ENCODE measurements around the gene RBM4B.
"Not testable (repeated sequence)": the region's sequence is repeated elsewhere in the genome, so short reads cannot be mapped to it uniquely, and the experiment has no call there.

The RBM4B gene

DNA sequence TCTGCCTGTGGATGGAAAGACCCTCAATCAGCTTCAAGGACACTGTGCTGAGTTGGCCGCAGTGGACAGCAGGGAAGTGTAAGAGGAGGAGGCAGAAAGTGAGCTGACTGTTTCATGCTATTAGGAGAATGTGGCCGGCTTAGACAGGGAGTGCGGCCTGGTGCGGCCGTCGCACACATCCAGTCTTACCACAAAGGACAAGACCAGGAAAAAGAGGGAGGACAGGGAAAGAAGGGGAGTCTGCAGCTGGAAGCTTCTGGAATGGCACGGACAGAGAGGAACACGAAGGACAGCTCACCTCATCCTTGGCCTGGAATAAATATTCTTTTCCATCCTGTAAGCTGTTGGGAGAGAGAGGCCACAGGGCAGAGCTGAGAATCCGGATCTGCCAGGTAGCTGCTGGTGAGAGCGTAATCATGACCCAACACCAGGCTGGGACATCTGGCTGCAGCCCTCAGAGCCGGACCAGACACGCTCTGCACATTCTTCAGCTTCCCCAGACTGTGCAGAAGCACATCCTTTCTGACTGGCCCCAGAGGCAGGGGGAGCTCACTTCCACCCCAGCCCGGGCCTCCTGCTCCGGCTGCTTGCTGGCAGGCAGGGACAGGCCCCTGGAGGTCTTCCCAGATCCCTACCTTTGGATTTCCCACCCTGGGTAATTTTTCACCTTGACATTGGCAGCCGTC is 8.6 kb upstream of the RBM4B start:
- no peak for DNase-seq

- DNase-seq, result no peak
Observed at GRCh38 chr11:66685276-66686099, 7.8 kb upstream of the RBM4B start.

DNA sequence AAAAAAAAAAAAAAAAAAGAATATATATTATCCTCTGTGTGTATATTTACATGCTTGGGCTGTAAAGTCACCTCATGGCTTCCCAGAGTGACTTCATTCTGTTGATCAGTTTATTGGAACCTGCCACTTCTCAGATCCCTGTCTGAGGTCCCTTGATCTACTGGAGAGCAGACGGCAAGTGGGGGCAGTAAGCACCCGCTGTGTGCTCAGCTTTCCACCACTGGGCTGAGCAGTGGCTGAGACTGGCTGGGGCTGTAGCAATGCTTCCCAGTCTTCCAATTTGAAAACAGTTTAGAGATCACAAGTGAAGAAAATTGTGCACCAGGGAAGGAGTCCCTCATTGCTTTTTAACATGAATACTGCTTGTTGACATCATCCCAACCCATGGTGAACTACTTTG is 6.9 kb upstream of the RBM4B start:
- no peak for DNase-seq

DNA sequence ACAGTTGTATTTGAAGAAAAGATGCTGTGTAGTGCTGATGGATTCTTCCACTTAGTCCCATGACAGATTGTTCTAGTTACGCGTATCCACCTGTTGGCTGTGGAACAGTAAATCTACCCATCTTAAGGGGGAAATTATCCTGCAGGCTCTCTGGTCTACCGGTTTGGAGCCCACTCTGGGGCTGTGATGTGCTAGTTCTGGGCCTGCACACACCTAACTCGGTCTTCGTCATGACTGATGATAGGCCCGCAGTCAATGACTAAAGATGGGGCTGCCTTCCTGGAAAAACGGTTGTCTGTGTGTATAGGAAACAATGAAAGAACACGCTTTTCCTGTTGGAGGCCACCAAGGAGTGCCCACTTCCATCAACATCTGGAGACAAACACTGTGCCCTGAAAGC is 6.2 kb upstream of the RBM4B start:
- no peak for DNase-seq

DNA sequence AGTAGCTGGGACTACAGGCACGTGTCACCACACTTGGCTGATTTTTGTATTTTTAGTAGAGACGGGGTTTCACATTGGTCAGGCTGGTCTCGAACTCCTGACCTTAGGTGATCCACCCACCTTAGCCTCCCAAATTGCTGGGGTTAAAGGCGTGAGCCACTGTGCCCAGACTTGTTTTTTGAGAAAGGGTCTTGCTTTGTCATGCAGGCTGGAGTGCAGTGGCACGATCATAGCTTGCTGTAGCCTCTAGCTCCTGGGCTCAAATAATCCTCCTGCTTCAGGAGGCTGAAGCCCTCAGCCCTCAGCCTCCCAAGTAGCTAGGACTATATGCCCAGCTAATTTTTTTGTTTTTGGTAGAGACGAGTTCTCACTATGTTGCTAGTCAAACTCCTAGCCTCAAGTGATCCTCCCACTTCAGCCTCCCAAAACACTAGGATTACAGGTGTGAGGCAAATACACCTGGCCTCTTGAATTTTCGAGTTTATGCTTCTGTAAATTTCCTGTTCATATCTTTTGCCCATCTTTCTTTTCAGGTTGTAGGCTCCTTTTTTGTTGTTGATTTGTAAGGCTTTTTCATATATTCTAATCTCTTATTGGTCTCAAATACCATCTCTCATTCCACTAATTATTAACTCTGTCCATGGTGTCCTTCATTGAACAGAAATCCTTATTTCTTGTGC is 3.4 kb upstream of the RBM4B start:
- no peak for DNase-seq

- no peak for DNase-seq
Observed at GRCh38 chr11:66676931-66677598, 622 bp downstream of the RBM4B start.

GRCh38 chr11:66676282-66676919 is 1.3 kb downstream of the RBM4B start:
- DNase-seq, result no peak

- DNase-seq, result no peak
Observed at GRCh38 chr11:66674964-66675602, 2.6 kb downstream of the RBM4B start.

GRCh38 chr11:66670816-66671215 is 6.9 kb downstream of the RBM4B start:
- DNase-seq, result no peak

DNA sequence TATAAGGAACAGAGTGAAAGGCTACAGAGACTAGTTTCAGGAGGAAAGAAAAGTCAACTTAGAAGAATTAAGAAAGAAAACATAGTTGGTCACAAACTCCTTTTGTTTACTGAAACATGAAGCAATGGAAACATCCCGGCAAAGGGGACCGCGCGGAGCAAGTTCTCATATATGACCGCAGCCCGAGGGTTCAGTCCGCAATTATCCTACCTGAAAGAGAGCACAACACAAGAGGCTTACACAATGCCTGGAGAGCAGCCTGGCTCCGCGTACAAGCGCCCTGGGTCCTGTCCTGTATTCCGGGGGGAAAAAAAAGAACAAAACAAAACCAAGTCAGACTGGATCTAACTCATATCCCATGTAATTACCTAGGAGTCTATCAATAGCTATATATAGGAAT is 12.3 kb downstream of the RBM4B start:
- no peak for DNase-seq

DNA sequence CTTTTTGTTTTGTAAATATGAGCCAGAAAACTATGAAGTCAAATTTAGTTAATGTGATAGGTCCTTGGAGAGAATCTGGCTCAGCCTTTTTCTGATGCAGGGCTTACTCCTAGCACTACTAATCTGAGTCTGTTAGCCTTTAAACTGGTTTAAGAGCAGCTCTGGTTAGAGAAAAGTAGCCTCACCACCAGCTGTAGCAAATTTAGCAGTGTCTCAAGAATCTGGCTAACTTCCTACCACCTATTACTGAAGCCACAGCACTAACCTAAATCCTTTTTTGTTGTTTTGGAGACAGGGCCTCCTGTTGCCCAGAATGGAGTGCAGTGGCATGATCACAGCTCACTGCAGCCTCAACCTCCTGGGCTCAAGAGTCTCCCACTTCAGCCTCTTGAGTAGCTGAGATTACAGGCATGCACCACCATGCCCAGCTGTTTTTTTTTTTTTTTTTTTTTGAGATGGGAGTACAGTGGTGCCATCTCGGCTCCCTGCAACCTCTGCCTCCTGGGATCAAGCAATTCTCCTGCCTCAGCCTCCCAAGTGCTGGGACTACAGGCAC is 13.9 kb downstream of the RBM4B start:
- DNase-seq, result no peak

DNA sequence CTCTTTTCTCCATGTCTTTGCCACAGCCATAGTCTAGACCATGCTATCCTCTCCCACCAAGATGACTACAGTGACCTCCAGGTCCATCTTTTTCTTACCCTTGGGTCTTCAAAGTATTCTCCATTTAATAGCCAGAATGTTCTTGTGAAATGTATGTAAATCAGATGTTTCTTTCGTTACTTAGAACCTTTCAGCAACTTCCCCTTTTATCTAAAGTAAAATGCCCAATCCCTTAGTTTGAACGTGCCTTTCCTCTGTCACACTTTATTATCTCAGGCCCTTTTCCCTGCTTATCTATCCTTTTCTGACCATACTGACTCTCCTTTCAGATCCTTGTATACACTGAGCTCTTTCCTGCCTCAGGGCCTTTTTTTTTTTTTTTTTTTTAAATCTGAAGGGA is 17.9 kb downstream of the RBM4B start:
- no peak for DNase-seq

GRCh38 chr11:66653123-66653522 is 24.6 kb downstream of the RBM4B start:
- no peak for DNase-seq

- DNase-seq, result no peak
Observed at GRCh38 chr11:66652651-66653050, 25.0 kb downstream of the RBM4B start.

GRCh38 chr11:66651016-66651415 is 26.7 kb downstream of the RBM4B start:
- no peak for DNase-seq

GRCh38 chr11:66649903-66650302 is 27.8 kb downstream of the RBM4B start:
- DNase-seq, result no peak

DNA sequence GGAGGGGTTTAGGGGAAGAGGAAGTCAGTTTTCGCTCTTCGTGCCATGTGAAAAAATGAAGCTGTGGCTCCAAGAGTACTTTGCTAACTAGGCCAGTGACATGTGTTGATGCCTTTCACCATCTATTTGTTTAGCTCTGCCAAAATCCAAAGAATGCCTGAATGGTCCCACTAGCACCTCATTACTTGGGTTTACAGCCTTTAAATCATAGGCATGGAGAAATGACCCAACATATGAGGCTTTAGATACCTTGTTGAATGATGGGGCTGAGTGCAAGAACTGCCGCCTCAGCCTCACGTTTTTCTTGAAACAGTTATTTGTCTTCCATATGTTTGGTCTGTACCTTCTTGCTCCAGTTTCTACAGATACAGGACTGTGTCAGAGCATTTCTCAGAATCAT is 30.9 kb downstream of the RBM4B start:
- DNase-seq, result no peak

DNA sequence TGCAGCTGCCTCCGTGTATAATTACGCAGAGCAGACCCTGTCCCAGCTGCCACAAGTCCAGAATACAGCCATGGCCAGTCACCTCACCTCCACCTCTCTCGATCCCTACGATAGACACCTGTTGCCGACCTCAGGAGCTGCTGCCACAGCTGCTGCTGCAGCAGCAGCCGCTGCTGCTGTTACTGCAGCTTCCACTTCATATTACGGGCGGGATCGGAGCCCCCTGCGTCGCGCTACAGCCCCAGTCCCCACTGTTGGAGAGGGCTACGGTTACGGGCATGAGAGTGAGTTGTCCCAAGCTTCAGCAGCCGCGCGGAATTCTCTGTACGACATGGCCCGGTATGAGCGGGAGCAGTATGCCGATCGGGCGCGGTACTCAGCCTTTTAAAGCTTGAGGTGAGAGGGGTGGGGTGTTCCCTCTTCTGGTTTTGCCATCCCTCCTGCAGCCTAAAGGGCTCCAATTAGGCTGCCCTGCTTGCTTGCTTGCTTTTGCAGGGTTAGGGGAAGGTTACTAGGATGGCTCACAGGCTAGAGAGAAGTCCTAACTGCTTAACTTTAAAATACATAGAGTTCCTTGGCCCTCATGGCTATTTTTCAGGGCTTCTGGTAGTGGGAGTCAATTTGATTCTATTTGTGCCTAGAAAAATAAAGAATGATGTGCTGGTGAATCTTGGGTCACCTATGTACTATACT is 33.8 kb downstream of the RBM4B start:
- no peak for DNase-seq

- no peak for DNase-seq
Observed at GRCh38 chr11:66641834-66642233, 35.9 kb downstream of the RBM4B start.

GRCh38 chr11:66639814-66640340 is 37.8 kb downstream of the RBM4B start:
- not testable (repeated sequence) for DNase-seq

All from activated CD4-positive, alpha-beta T cell treated with anti-CD3 and anti-CD28 coated beads for 4 hours (primary cell).